Neural progenitor cell (in vitro differentiated cells): ENCODE results near the gene PITPNC1.
"Not testable (repeated sequence)": the region's sequence is repeated elsewhere in the genome, so short reads cannot be mapped to it uniquely, and the experiment has no call there.

Experiments
- CTCF ChIP-seq: fragments of 200-600 bp; sonication (generic); IDR thresholded peaks from 2 replicates; pipeline ENCODE4 v1.5.1; 2017; ENCODE audit warnings: antibody characterized with exemption, mild to moderate bottlenecking
- EZH2 ChIP-seq: fragments of 200-600 bp; sonication (generic); IDR thresholded peaks from 2 replicates; pipeline ENCODE4 v1.6.1; 2017; ENCODE audit warnings: antibody characterized with exemption, mild to moderate bottlenecking, moderate library complexity

GRCh38 chr17:67648906-67649295, 271.8 kb downstream of the PITPNC1 start:
- not testable (repeated sequence) for TF ChIP-seq EZH2, CTCF
